Tibial nerve (tissue), 3 donors: ENCODE data around the gene DNAJC9.

Experiments used
- POLR2A ChIP-seq, 2 donors: fragments of 450-650 bp; IDR thresholded peaks; one replicate each; pipeline ENCODE4 v1.6.1; 2017; ENCODE audit warnings: antibody characterized with exemption in 2 of 2, mild to moderate bottlenecking in 2 of 2, moderate library complexity in 2 of 2
- TF ChIP-seq, protein P1 (sequence below), 5 experiments: fragments of 200-600 bp in 3 of 5; fragments of 450-650 bp in 2 of 5; sonication (generic) in 3 of 5; IDR thresholded peaks; one replicate each; pipeline ENCODE4 v1.5.1; 2016 to 2019; ENCODE audit warnings: antibody characterized with exemption in 5 of 5, mild to moderate bottlenecking in 3 of 5, moderate library complexity in 2 of 5

- TF ChIP-seq, protein P1, sequence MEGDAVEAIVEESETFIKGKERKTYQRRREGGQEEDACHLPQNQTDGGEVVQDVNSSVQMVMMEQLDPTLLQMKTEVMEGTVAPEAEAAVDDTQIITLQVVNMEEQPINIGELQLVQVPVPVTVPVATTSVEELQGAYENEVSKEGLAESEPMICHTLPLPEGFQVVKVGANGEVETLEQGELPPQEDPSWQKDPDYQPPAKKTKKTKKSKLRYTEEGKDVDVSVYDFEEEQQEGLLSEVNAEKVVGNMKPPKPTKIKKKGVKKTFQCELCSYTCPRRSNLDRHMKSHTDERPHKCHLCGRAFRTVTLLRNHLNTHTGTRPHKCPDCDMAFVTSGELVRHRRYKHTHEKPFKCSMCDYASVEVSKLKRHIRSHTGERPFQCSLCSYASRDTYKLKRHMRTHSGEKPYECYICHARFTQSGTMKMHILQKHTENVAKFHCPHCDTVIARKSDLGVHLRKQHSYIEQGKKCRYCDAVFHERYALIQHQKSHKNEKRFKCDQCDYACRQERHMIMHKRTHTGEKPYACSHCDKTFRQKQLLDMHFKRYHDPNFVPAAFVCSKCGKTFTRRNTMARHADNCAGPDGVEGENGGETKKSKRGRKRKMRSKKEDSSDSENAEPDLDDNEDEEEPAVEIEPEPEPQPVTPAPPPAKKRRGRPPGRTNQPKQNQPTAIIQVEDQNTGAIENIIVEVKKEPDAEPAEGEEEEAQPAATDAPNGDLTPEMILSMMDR (IDR thresholded peaks at IDR 0.05) = no peak
- TF ChIP-seq POLR2A (IDR thresholded peaks at IDR 0.05) = no peak
These were observed 1.2 kb upstream of the DNAJC9 start for GRCh38 chr10:73248259-73248724.
